ENCODE measurements around the gene COL6A1.

DNA sequence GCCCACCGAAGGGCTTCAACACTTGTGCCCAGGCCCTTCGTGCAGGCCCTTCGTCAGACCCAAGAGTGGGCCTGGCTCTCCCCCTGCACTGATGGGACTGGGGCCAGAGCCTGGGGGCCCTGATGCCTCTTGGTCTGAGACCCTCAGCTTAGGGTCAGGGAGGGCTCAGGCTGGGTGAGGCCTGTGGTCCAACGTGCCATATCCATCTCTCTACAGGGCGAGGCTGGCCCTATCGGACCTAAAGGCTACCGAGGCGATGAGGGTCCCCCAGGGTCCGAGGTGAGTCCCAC, 15.6 kb downstream of the COL6A1 start:
- TF ChIP-seq, protein P1, sequence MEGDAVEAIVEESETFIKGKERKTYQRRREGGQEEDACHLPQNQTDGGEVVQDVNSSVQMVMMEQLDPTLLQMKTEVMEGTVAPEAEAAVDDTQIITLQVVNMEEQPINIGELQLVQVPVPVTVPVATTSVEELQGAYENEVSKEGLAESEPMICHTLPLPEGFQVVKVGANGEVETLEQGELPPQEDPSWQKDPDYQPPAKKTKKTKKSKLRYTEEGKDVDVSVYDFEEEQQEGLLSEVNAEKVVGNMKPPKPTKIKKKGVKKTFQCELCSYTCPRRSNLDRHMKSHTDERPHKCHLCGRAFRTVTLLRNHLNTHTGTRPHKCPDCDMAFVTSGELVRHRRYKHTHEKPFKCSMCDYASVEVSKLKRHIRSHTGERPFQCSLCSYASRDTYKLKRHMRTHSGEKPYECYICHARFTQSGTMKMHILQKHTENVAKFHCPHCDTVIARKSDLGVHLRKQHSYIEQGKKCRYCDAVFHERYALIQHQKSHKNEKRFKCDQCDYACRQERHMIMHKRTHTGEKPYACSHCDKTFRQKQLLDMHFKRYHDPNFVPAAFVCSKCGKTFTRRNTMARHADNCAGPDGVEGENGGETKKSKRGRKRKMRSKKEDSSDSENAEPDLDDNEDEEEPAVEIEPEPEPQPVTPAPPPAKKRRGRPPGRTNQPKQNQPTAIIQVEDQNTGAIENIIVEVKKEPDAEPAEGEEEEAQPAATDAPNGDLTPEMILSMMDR (IDR thresholded peaks at IDR 0.05; ENCODE audit: insufficient read depth, low read length): no peak
- TF ChIP-seq POLR2AphosphoS5 (IDR thresholded peaks at IDR 0.05; ENCODE audit: low read depth) (no peak), SPI1 (IDR thresholded peaks at IDR 0.05; ENCODE audit: borderline replicate concordance, low read depth) (no peak), GABPA (IDR thresholded peaks at IDR 0.05; ENCODE audit: low read depth) (no peak)
- TF ChIP-seq, protein P2, sequence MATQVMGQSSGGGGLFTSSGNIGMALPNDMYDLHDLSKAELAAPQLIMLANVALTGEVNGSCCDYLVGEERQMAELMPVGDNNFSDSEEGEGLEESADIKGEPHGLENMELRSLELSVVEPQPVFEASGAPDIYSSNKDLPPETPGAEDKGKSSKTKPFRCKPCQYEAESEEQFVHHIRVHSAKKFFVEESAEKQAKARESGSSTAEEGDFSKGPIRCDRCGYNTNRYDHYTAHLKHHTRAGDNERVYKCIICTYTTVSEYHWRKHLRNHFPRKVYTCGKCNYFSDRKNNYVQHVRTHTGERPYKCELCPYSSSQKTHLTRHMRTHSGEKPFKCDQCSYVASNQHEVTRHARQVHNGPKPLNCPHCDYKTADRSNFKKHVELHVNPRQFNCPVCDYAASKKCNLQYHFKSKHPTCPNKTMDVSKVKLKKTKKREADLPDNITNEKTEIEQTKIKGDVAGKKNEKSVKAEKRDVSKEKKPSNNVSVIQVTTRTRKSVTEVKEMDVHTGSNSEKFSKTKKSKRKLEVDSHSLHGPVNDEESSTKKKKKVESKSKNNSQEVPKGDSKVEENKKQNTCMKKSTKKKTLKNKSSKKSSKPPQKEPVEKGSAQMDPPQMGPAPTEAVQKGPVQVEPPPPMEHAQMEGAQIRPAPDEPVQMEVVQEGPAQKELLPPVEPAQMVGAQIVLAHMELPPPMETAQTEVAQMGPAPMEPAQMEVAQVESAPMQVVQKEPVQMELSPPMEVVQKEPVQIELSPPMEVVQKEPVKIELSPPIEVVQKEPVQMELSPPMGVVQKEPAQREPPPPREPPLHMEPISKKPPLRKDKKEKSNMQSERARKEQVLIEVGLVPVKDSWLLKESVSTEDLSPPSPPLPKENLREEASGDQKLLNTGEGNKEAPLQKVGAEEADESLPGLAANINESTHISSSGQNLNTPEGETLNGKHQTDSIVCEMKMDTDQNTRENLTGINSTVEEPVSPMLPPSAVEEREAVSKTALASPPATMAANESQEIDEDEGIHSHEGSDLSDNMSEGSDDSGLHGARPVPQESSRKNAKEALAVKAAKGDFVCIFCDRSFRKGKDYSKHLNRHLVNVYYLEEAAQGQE (IDR thresholded peaks at IDR 0.05; ENCODE audit: insufficient replicate concordance, low read depth): no peak
